NCI-H1105 treated with DMSO at 0.1 percent for 48 hours (cell line): ENCODE measurements around the gene MAF.

Source experiments
- DNase-seq: peaks from one replicate; lab custom pipeline; 2025; lab: John Stamatoyannopoulos, UW

The MAF gene

DNA sequence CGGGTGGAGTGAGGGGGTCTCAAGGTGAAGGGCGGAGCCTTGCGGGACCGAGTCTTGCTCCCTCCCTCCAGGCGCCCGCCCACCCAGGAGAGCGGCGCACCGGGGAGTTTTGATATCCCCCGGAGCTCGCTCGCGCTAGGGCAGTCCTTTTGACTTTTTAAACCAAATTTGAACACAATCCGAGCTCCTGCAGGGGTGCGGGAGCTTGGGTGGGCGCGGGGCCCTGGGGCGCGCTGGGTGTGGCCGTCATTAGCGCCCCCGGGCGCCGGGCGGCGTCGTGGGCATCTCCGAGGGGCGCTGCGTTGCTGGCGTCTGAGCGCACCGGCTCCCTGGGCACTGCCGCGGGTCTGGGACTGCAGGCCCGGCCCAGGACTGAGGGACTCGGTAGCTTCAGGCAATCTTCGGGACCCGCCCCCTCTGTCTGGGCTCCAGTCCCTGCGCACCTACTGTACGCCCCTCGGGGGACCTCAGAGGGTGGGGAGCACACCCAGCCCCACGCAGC lies 10.9 kb downstream of the MAF start:
- no peak for DNase-seq

DNA sequence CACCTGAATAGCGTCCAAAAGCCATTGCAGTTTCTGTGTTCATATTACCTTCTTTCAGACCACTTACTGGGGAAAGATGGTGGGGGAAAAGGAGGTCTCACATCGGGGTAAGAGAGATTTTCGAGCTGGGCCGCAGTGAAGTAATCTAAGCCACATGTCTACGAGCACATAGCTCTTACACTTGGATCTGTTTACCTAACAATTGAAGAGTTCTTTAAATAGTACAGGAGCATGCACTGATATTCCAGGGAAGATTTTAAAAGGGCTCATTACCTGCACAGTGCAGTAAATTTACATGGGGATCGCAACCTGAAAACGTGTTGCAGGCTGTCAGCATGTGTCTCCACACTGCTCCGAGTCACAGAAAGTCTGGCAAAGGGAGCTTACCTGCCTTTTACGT lies 12.6 kb downstream of the MAF start:
- no peak for DNase-seq

DNA sequence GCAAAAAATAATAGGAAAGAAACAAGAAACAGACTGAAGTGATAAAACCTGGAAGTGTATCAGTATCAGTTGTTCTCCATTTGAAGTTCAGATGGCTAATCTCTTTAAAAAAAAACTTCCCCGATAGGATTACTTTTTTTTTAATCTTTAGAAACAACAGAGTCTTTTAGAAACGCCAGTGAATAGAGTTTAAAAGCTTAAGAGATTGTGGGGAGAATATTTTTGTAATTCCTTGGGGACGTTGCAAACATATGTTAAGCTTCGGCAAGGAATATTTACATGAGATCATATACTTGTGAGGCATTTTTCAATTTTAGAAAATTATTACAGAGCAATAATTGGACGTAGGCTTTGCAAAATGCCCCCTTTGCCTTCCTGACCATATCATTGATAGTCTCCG lies 13.2 kb downstream of the MAF start:
- DNase-seq, result no peak

DNA sequence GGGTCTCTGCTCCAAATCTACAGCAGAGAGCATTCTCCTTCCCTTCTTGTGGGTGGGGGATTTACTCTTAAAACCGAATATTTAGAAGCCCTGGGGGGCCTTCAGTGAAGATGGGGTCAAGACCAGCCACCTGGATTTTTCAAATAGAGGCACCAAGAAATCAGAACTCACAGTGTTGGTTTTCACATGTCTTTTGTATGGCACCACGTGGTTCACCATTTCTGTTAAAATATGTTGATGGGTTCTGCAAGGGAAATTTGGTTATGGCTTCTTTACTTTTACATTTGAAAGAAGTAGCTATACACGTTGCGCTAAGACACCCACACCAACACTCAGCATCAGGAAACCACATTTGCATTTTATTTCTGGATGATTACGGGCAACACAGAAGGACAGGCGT lies 17.7 kb downstream of the MAF start:
- no peak for DNase-seq

DNA sequence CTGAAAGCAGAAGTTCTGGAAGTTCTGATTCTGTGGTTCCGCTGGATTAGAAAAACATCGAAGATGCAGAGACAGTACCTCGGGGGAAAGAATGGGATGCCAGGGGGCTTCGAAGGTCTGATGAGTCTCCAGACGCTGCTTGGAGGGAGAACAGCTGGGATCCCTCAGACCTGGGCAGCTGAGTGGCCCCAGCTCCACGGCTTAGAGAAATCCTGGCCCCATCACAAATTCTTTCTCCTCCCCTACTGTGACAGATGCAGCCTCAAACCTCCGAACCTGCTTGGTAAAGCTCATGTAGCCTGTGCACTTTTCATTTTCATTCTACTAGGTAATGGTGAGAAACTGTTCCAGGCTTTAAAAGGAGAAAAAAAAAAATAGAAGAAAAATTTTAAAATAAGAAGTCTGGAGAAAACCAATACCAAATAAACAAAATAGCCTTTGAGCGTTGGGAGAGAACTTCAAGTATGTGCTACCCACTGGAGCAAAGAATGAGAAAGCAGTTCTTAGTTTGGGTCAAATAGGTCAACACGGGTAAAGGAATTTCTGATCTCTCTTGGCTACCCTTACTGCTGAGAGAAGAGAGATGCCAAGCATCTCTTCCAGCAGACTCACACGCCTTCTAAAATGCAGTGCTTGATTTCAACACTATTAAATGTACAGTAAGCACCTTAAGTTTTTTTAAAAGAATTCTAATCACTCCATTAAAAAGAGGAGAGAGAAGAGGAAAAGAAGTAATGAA lies 19.9 kb downstream of the MAF start:
- no peak for DNase-seq

DNA sequence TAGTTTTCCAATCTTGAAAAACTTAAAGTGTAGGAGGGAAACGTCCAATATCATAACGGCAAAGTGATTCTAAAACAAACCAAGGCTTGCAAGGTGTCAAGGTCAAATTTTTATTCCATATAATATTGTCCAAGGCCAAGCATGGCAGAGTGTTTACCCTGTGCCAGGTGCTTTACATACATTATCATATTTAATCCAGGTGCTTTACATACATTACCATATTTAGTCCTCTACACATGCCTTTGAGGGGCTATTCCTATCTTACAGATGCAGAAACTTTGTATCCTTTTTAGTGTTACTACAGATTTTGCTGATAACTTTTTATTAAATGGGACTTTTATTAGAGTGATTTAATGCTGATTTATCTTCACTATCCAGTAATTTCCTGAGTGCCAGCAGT lies 23.9 kb downstream of the MAF start:
- no peak for DNase-seq

DNA sequence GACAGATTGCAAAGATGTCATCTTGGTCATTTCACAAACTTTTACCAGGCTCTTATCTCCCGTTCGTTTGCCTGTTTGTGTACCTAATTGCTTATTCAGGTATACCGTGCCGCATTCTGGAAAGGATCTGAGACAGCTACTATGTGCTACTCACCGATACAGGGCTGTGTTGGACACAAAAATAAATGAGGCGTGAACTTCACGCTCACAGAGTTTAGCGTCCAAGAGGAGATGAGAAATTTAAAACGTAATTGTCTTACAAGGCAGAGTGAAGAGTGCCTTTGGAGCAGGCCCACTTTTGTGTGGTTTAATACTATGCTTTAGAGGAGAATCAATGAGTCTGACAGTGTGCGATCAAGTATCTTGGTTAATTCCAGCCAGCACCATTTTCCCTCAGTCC lies 26.7 kb downstream of the MAF start:
- DNase-seq, result no peak

DNA sequence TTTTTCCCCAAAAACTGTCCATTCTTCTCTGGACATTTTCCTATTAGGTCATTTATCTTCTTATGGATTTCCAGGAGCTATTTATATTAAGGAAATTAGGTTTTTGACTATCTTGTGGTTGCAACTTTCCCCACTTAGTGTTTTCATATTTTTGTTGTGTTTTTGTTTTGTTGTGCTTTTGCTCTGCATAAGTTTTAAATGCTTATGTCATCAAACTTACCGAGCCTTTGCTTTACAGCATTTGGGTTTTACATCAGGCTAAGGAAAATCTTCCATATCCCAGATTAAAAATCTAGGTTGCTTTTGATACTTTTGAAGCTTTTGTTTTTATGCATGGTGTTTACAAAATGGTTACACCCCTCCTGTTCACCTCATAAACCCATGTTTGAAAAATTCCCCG lies 27.5 kb downstream of the MAF start:
- DNase-seq, result no peak

DNA sequence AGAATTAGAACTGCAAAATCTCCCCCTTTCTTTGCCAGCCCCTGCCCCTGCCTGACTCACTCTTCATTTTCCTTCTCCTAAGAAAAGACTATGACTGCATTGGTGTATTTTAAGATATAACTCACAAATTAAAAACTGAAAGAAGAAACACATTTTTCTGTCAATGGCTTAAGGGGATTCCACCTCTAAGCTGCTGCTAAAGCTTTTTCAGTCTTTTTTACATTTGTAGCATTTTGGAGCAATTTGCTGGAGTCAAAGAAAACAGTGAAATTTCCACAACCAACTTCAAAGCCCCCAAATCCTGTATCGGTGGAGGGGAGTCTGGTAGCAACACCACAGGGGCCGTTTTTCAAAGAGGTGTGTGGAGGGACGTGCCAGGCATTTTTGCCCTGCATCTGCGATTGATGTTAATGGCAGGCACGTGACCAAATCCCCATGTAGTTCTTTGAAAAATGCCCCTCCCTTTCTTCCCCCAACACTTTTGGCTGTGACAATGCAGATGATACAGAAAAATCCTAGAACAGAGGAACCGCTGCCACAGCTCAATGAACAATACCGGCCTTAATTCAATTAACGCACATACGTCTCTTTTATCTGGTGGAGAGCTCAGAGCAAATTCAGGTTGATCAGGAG lies 28.5 kb downstream of the MAF start:
- DNase-seq, result no peak

DNA sequence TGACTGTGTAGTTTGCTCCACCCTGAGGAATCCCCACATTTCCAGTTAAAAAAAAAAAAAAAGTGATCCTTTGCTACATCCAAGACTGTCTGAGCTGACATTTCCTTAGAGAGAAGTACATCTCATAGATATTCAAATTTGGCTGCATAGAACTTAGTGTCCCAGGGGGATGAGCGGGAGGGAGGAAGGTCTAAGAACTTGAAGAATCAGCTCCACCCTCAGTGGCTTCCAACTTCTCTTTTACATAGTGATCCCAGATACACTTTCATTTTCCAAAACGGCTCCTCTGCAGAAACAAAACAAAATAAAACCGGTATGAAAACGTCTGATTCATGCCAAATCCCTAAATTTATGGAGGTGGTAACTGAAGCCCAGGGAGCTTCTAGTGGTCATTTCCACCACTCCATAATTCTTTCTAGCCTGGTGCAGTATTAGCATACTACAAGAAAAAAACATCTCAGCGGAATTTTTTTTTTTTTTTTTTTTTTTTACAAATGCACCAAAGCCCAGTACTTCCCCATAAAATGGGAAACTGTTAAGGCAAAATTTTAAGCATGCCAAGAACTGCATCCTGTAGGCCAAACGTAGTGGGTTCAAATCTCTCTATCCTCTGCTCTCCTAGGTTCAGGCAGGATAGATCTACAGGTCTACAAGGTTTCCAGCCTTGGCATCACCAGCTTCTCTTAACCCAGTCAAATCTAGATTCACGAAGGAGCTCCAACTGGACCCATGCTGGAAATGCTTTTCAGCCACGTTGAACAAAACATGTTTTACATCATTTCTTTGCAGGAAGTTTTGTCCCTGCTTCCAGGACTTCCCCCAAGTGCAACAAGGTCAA lies 29.3 kb downstream of the MAF start:
- no peak for DNase-seq

DNA sequence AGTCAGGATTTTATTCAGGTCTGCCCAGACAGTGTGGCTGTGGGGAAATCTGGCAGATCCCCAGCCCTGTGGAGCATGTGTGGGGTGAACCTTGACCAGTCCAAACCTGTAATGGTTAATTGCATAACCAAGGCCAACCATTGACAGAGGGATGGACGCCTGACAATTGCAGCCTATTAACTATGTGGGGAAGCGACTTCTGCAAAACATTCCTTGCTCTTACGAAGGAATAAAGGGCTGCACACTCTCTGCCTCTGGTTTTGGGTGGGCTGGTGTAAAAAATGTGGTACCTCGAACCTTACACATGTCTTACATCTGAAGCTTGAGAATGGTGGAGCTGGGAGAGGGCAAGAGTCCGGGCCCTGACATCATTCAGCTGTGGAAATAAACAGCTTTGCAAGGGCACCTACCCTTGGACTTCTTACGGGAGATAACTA lies 35.8 kb downstream of the MAF start:
- no peak for DNase-seq

DNA sequence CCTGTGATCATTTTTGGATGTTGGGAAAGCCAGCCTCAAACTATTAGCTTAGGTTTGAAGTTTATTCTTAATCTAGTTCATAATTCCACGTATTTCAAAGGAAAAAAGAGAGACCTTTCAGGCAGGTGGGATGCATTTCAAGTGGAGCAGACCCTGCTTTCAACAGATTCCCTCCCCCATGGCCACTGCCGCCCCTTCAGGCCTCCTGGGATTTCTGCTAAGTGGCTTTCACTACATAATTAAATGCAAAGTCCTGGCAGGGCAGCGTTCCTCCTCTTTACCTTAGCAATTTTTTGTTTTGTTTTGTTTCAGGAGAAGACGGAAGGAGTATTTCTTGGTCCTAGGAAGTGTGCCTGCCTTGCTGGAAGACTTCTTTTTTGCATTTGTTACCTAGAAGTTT lies 36.6 kb downstream of the MAF start:
- no peak for DNase-seq

DNA sequence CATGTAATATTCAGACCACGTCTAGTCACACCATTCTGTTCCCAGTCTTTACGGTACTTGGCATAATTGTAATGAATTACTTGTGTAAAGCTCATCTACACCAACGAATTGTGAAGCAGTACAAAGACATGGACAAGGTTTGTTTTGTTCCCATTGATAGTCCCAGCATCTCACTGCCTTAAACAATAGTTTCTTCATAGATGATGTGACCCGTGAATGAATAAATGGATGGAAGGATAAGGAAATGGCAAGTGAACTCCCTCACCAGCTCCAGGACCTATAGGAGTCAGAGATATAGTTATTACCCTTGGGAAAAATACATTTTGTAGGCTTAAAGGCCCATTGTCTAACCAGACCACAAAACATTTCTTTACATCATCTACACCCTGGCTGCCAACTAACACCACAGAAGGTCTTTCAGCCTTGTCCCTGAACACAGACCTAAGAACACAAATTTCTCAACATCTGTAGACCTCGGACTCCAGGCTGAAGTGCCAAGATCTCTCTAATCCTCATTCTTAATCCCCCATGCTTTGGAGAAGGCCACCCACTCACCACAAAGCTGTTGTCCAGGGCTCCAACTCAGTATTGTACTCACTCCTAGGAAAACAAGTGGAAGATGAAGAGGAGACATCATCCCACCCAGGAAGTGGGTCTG lies 38.2 kb downstream of the MAF start:
- DNase-seq, result no peak

DNA sequence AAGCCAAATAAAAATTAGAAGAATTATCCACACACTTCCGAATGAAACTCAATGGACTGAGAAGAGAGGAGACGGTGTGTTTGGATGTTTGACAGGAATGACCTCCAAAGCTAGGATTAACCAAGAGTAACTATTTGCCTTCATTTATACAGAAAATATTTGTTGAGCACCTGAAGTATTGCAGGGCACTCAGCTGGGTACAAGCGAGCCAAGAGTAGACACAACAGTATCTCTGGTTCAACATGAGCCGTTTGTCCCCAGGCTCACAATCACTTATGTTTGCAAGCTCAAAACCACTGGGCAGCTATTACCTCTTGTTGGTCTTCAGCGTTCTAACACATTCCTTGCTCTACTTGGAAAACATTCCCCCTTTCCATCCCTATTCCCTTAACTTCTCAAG lies 38.8 kb downstream of the MAF start:
- DNase-seq, result no peak

DNA sequence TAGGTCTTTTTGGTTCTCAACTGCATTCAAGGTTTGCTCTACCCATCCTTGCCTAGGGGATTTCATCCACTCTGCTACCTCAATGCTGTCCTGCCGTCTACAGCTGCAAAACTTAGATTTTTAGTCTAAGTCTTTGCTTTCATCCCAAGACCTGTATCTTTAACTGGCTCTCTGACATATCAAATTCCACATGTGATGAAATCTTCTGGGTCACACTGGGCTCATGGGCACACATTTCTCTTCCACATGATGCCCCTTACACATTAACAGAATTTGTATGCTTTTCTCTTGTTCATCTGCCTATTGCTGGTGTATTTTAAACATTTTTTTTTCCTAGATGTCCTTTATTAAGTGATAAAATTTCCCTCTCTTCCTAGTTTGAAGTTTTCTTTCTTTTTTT lies 39.6 kb downstream of the MAF start:
- DNase-seq, result no peak

DNA sequence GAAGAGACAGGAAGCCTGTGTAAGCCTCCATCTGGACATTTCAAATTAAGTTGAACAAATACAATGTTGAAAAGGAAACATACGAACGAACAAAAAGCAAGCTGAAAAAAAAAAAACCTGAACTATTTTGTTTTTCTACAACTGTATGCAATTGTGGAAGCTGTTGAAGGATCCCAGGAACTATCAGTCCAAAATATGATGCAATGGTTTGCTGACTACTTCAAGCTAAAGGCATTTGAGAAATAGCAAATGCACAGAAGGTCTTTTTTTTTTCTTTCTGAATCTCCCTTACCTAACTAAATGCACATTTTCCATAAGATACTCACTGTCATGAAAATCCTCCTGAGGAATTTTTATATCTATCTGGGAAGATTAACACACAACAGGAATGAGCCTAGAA lies 40.2 kb downstream of the MAF start:
- no peak for DNase-seq

DNA sequence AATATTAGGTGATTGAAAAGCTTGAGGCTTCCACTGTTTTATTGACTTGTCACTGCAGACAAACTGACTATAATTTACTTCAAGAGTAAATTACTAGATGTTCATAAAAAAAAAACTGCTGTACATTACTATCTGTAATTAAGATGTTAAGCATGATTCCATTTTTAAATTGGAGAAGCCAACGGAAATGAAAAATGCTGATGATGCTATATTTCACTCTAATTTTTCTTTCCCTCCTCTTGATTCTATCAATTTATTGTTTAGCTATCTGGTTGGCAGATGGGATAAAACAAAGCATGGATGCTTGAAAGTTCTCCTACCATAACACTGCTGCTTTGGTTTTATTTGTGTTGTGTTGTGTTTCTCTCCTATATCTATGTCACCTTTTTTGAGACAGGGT lies 41.0 kb downstream of the MAF start:
- no peak for DNase-seq

DNA sequence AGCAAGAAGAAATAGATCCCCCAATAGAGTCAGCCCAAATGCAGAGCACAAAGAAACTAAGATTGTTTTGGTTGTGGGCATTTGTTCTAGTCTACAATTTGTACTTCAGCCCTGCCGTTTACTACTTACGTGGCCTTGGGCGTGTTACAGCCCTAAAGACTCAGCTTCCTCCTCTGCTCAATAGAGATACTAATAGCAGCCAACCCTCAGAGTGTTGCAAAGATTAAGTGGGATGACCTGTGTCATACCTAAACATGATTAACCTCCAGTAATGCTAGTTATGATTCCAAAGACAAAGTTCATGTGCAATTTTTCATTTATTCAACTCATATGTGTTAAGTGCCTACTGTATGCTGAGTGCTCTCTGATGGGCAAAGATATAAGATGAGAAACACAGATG lies 43.1 kb downstream of the MAF start:
- DNase-seq, result no peak

DNA sequence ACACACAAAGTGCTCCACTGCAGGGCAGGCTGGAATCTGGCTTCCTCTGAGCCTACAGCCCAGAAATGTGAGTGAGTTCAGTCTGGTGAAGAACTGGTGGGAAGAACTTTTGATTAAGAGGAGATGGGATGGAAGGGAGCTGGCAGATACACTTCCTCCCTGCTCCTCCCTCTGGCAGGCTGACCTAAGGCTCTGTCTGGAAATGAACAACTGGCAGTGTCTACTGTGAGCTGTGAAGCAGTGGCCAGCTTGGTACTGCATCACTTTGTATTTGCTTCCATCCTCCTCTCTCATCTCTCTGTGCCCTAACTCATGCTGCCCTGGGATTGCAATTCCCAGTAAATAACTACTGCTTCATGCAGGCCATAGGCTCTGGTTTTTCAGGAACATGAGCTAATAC lies 45.6 kb downstream of the MAF start:
- DNase-seq, result no peak

DNA sequence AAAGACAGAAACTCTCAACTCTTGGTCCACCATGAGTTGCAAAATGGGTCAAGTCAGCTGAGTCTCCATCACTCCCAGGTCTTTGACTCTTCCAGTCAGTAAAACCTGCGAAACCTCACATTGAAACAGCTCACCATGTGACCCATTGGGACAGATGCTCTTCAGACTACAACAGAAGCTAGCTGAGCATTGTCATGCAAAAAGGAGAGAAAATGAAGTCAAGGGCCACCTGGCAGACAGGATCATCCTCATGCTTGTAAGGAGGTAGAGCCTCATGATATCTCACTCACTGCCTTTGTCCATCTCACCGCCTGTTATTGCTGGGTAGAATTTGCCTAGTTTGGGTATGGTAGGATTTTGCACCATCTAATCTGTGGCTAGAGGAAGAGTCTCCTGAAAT lies 50.2 kb downstream of the MAF start:
- no peak for DNase-seq

DNA sequence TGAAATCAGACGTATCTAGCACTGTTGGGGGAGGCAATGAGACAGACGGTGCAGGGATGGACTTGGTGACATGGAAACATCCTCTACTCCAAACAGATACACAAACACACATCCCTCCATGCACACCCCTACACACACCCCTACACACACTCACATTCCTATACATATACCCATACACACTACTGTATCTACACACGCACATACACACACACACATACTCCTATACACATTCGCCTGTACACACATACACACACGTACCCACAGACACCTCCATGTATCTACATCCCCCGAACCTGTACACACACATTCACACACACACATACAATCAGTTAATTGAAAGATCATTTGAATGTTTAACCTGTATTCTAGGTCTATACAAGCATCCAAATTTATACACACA lies 53.5 kb downstream of the MAF start:
- DNase-seq, result no peak
